Fibroblast of the aortic adventitia (primary cell): ENCODE measurements around the gene LMO3. TPM values are rescaled to one million over a fixed set of nuclear protein-coding genes. Genes with fewer than 3 reads are reported as not detected.

ENCODE experiments used
- DNase-seq: peaks from one replicate; pipeline ENCODE4 v3.0.0-alpha.2; 2010; ENCODE audit warnings: low read depth
- H3K4me3 ChIP-seq: 2 replicates; pipeline ENCODE4 v1.5.1; 2011; ENCODE audit warnings: low read depth, mild to moderate bottlenecking, control low read depth, low read length, moderate library complexity
- total RNA-seq: library from RNA; depleted of rRNA; stranded (reverse); fragments of >200 nt; gene quantifications from 2 replicates; pipeline ENCODE4 v1.2.3, GENCODE V29; 2012; ENCODE audit warnings: low replicate concordance
- TF ChIP-seq, protein P1 (sequence below): IDR thresholded peaks from 2 replicates; pipeline ENCODE4 v1.5.1; 2011; ENCODE audit warnings: mild to moderate bottlenecking, low read length, control low read depth, inconsistent platforms; ENCODE audit not compliant: insufficient read depth

Gene LMO3
- total RNA-seq, 1 donor: 3.6 TPM

DNA sequence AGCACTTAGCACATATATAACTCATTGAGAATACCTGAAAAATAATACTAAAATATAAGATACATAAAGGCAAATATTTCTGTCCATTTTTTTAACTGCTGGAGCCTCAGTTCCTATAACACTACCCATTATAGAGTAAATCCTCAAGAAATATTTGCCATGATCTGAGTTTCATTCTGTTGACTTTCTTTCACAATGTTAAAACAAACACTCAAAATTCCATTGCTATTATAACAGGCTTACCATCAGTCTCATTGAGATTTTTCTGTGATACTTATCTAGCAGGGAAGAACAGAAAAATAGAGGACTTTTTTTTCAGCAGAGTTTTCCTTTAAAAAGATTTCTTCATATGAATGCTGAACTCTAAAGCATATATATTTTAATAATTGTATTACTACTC is 24.5 kb downstream of the LMO3 start:
- no peak for DNase-seq
- TF ChIP-seq, protein P1, sequence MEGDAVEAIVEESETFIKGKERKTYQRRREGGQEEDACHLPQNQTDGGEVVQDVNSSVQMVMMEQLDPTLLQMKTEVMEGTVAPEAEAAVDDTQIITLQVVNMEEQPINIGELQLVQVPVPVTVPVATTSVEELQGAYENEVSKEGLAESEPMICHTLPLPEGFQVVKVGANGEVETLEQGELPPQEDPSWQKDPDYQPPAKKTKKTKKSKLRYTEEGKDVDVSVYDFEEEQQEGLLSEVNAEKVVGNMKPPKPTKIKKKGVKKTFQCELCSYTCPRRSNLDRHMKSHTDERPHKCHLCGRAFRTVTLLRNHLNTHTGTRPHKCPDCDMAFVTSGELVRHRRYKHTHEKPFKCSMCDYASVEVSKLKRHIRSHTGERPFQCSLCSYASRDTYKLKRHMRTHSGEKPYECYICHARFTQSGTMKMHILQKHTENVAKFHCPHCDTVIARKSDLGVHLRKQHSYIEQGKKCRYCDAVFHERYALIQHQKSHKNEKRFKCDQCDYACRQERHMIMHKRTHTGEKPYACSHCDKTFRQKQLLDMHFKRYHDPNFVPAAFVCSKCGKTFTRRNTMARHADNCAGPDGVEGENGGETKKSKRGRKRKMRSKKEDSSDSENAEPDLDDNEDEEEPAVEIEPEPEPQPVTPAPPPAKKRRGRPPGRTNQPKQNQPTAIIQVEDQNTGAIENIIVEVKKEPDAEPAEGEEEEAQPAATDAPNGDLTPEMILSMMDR: no peak

GRCh38 chr12:16579041-16579440 is 26.9 kb downstream of the LMO3 start:
- TF ChIP-seq, protein P1: no peak
- H3K4me3 ChIP-seq: no peak overlapping the region
- DNase-seq: no peak

More for the DNA sequence above, 24.5 kb downstream of the LMO3 start:
- H3K4me3 ChIP-seq: no peak overlapping the region

DNA sequence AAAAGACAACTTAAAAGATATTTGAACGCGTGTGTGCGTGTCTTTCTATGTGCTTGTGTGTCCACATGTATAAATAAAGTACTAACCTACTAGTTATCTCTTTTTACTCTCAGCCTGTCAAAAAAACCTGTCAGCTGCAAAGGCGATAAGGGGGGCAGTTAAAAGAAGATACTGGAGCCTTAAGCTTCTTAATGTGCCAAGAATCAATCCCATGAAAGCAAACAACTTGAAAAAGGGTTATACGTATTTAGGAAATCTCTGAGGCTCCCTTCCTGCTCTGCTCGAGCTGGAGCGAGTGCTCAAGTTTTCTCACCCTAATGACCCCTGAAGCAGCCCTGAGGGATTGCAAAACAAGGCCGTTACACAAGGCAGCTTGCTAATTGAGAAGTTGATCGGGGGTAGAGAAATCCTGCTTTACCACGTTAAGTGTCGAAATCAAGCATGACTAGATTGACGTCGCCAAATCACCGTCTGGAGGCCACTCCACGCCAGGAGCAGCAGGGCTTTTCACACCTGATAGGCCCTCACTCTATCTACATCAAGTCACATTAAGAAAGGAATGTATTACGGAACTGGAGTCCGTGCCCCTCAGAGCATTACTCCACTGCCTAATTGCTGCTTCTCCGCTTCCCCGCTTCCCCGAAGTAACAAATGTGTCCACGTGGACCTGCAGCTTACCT is 32.4 kb downstream of the LMO3 start:
- no peak overlapping the region for H3K4me3 ChIP-seq
- no peak for DNase-seq
- TF ChIP-seq, protein P1: no peak

DNA sequence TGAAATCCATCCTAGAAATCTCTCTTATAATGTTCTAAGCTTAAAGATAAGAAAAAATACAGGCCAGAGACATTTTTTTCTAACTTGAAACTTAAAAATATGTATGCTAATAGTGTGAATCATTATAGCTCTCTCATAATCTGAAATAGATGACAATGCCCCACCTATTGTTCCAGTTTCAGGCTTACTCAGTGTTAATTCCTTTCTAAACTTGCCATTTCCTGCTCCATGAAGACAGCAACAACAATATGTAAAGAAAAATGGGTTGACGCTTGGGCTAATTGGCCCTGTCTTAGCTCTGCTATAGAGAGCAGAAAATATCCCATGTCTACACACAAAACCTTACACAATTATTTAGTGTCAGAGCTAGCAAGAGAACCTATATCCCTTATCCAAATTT is 37.1 kb downstream of the LMO3 start:
- DNase-seq: no peak
- no peak overlapping the region for H3K4me3 ChIP-seq
- TF ChIP-seq, protein P1: no peak

GRCh38 chr12:16564675-16565074 is 41.3 kb downstream of the LMO3 start:
- TF ChIP-seq, protein P1: no peak
- DNase-seq: no peak
- no peak overlapping the region for H3K4me3 ChIP-seq

- H3K4me3 ChIP-seq: no peak overlapping the region
- TF ChIP-seq, protein P1: no peak
- DNase-seq: no peak
These were observed 42.5 kb downstream of the LMO3 start for GRCh38 chr12:16563504-16563903.

- TF ChIP-seq, protein P1: no peak
These were observed 43.0 kb downstream of the LMO3 start for GRCh38 chr12:16562921-16563320.

More at GRCh38 chr12:16562921-16563320, 43.0 kb downstream of the LMO3 start:
- DNase-seq: no peak
- no peak overlapping the region for H3K4me3 ChIP-seq
